Measurements from ENCODE around the gene COQ8B. TPM values are rescaled to one million over a fixed set of nuclear protein-coding genes. Genes with fewer than 3 reads are reported as not detected.

The COQ8B gene
- total RNA-seq, 1 experiment from 2014 or later: 35.7 TPM

- no peaks in the 10 kb centered on the region for H3K4me1 ChIP-seq
Observed at GRCh38 chr19:40663695-40664692, 52.7 kb downstream of the COQ8B start.

GRCh38 chr19:40662925-40663694 lies 53.6 kb downstream of the COQ8B start:
- Histone ChIP-seq H3K4me1 (no peaks in the 10 kb centered on the region), H3K4me3 (ENCODE audit: low read depth, low read length) (peak overlapping the region; percentile 86), H3K9me3 (no peaks in the 10 kb centered on the region), H3K27me3 (replicated peaks; ENCODE audit: control insufficient read depth, insufficient read depth, low read length) (no peaks in the 10 kb centered on the region), H3K36me3 (ENCODE audit: control insufficient read depth, insufficient read depth, low read length) (no peaks in the 10 kb centered on the region)
- ChIA-PET POLR2A (interaction anchor here (0.9 to 1.4 kb wide), 4 partner anchors 53 to 115 kb away, joined by 3 to 5 read pairs (median 4); partner anchors contain the start of genes ACTMAP and RAB4B), CTCF (interaction anchor here (0.7 to 2.5 kb wide), 15 partner anchors 9 to 679 kb away, joined by 3 to 11 read pairs (median 5); partner anchors contain the start of genes ACTMAP, EGLN2, ITPKC and NUMBL)
- peak overlapping the region; percentile 82 for H3K4me3 Mint-ChIP-seq (ENCODE audit: unreplicated experiment)
- intact Hi-C loops (cut with micrococcal nuclease; ENCODE audit: unreplicated experiment): loop anchor here (2.0 to 10.0 kb wide), 4 partner anchors 92 to 600 kb away; partner anchors contain the start of genes ACTMAP, EGLN2 and SNRPA
- H3K27me3 Mint-ChIP-seq (ENCODE audit: insufficient read depth, unreplicated experiment): no peaks in the 10 kb centered on the region
- no peaks in the 10 kb centered on the region for H3K9me3 Mint-ChIP-seq (ENCODE audit: unreplicated experiment)
- H3K4me1 Mint-ChIP-seq (ENCODE audit: low read depth, unreplicated experiment): no peaks in the 10 kb centered on the region
- DNase-seq: peak; percentile 88 to 95
- H3K27ac Mint-ChIP-seq (ENCODE audit: unreplicated experiment): peak overlapping the region; percentile 68
- no TSS peak for BruUV-seq (replicated peaks)
- TF ChIP-seq CTCF (IDR thresholded peaks at IDR 0.05; ENCODE audit: insufficient read depth in 1 of 2, low read depth in 1 of 2, low read length in 1 of 2, severe bottlenecking in 1 of 2, unreplicated experiment in 1 of 2): peak in 1 of 2 experiments; percentile 98
- H3K36me3 Mint-ChIP-seq (ENCODE audit: insufficient read depth, unreplicated experiment): peaks cover 9% of the 10 kb centered on the region

More at GRCh38 chr19:40663695-40664692, 52.7 kb downstream of the COQ8B start:
- Mint-ChIP-seq H3K27me3 (ENCODE audit: insufficient read depth, unreplicated experiment) (no peaks in the 10 kb centered on the region), H3K9me3 (ENCODE audit: unreplicated experiment) (no peaks in the 10 kb centered on the region), H3K4me1 (ENCODE audit: low read depth, unreplicated experiment) (no peaks in the 10 kb centered on the region), H3K36me3 (ENCODE audit: insufficient read depth, unreplicated experiment) (peaks cover 9% of the 10 kb centered on the region), H3K4me3 (ENCODE audit: unreplicated experiment) (peak overlapping the region; percentile 82), H3K27ac (ENCODE audit: unreplicated experiment) (peak overlapping the region; percentile 68)
- CTCF ChIA-PET: interaction anchor here (0.7 to 2.5 kb wide), 14 partner anchors 8 to 678 kb away, joined by 3 to 11 read pairs (median 5); partner anchors contain the start of genes ACTMAP, EGLN2, ITPKC and NUMBL
- BruUV-seq (replicated peaks): no TSS peak
- POLR2A ChIA-PET: interaction anchor here (0.6 to 1.4 kb wide), 5 partner anchors 52 to 114 kb away, joined by 3 to 5 read pairs (median 4); partner anchors contain the start of genes ACTMAP and RAB4B
- intact Hi-C loops (cut with micrococcal nuclease; ENCODE audit: unreplicated experiment): loop anchor here (2.0 to 10.0 kb wide), 4 partner anchors 91 to 599 kb away; partner anchors contain the start of genes ACTMAP, EGLN2 and SNRPA
- H3K9me3 ChIP-seq: no peaks in the 10 kb centered on the region
- no peak for TF ChIP-seq CTCF (IDR thresholded peaks at IDR 0.05; ENCODE audit: insufficient read depth in 1 of 2, low read depth in 1 of 2, low read length in 1 of 2, severe bottlenecking in 1 of 2, unreplicated experiment in 1 of 2)
- no peak for DNase-seq
- H3K4me3 ChIP-seq (ENCODE audit: low read depth, low read length): peak overlapping the region; percentile 86
- no peaks in the 10 kb centered on the region for H3K36me3 ChIP-seq (ENCODE audit: control insufficient read depth, insufficient read depth, low read length)
- H3K27me3 ChIP-seq (replicated peaks; ENCODE audit: control insufficient read depth, insufficient read depth, low read length): no peaks in the 10 kb centered on the region

Data from Caco-2 (cell line).